ENCODE results near the gene KLF17. TPM values are rescaled to one million over a fixed set of nuclear protein-coding genes. Genes with fewer than 3 reads are reported as not detected.
A peak's percentile ranks its signal among the peaks of the same experiment; 100 is the strongest.

The KLF17 gene
- polyA plus RNA-seq, 2 of the 4 experiments (the other 2 are of a cell fraction): 0.16 to 0.40 TPM

GRCh38 chr1:44100183-44100868, 18.3 kb upstream of the KLF17 start (continued):
- TF ChIP-seq JUNB (IDR thresholded peaks at IDR 0.05) (no peak), FOSL2 (IDR thresholded peaks at IDR 0.05) (no peak), FOSL2 (CRISPR knock-in tag; IDR thresholded peaks at IDR 0.05) (no peak)

DNA sequence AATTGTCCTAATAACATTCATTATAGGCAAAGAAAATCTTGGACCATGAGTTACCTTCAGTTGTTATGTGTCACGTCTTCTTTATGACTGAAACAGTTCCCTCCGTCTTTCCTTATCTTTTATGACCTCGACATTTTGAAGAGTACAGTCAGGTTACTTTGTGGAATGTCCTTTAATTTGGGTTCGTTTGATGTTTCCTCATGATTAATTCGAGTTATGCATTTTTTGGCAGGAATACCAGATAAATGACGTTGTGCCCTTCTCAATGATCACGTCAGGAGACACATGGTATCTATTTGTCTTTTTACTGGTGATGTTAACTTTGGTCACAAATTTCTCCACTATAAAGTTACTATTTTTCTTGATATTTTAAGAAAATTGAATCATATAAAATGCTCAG, 17.3 kb upstream of the KLF17 start:
- TF ChIP-seq, protein P1, sequence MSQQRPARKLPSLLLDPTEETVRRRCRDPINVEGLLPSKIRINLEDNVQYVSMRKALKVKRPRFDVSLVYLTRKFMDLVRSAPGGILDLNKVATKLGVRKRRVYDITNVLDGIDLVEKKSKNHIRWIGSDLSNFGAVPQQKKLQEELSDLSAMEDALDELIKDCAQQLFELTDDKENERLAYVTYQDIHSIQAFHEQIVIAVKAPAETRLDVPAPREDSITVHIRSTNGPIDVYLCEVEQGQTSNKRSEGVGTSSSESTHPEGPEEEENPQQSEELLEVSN (IDR thresholded peaks at IDR 0.05; ENCODE audit: borderline replicate concordance, low read depth): no peak
- FAIRE-seq: no peak
- H3K9me3 ChIP-seq: peaks cover 5% of the 10 kb centered on the region; the same call in 1 of the 3 replicates
- WGBS (ENCODE audit: missing lambda C conversion rate): 46% methylated on average over 7 of the region's 7 CpGs
- no peaks in the 10 kb centered on the region for H3K4me1 ChIP-seq
- no peak for ATAC-seq
- DNase-seq (ENCODE audit: low read depth in 1 of 2, low spot score in 1 of 2): no peak
- H3K4me2 ChIP-seq: no peak overlapping the region
- CTCF ChIA-PET: interaction anchor here (0.6 kb wide), 1 partner anchor 334 kb away, joined by 3 read pairs; no protein-coding TSS in a partner anchor
- H3K4me3 ChIP-seq: no peak overlapping the region
- peak overlapping the region in 1 of 2 experiments; percentile 63; a peak in 2 of 6 replicates for H3K27ac ChIP-seq
- POLR2A ChIA-PET: no interaction called here

- ATAC-seq: peak in 1 of 2 experiments; percentile 36; a peak in 2 of 6 replicates
- WGBS (ENCODE audit: missing lambda C conversion rate): 74% methylated on average over 27 of the region's 46 CpGs
- Histone ChIP-seq H3K4me3 (no peak overlapping the region), H3K4me1 (no peaks in the 10 kb centered on the region), H3K9me3 (no peaks in the 10 kb centered on the region), H3K4me2 (peak overlapping the region; percentile 56), H3K27ac (peak overlapping the region in 1 of 2 experiments; percentile 60; a peak in 2 of 6 replicates)
- ChIA-PET CTCF (interaction anchor here (0.6 to 2.3 kb wide), 11 partner anchors 8 to 491 kb away, joined by 3 to 16 read pairs (median 3); partner anchors contain the start of gene DMAP1), POLR2A (interaction anchor here (0.9 kb wide), 1 partner anchor 109 kb away, joined by 5 read pairs; the partner anchor contains the start of gene DMAP1)
- no peak for FAIRE-seq
- TF ChIP-seq TFCP2L1 (CRISPR knock-in tag; IDR thresholded peaks at IDR 0.05) (no peak), FOSB (CRISPR knock-in tag; IDR thresholded peaks at IDR 0.05) (no peak), JUNB (IDR thresholded peaks at IDR 0.05) (no peak), POLR2AphosphoS2 (conservative IDR thresholded peaks at IDR 0.05; ENCODE audit: low read length) (no peak), EHMT2 (IDR thresholded peaks at IDR 0.05; ENCODE audit: low read depth) (no peak), KDM5A (IDR thresholded peaks at IDR 0.05) (no peak), RAD21 (conservative IDR thresholded peaks at IDR 0.05 in 1 of 2, IDR thresholded peaks at IDR 0.05 in 1 of 2) (peak in 1 of 2 experiments; percentile 46; a peak in 4 of 5 replicates), CBX8 (IDR thresholded peaks at IDR 0.05) (no peak)
- TF ChIP-seq, protein P2, sequence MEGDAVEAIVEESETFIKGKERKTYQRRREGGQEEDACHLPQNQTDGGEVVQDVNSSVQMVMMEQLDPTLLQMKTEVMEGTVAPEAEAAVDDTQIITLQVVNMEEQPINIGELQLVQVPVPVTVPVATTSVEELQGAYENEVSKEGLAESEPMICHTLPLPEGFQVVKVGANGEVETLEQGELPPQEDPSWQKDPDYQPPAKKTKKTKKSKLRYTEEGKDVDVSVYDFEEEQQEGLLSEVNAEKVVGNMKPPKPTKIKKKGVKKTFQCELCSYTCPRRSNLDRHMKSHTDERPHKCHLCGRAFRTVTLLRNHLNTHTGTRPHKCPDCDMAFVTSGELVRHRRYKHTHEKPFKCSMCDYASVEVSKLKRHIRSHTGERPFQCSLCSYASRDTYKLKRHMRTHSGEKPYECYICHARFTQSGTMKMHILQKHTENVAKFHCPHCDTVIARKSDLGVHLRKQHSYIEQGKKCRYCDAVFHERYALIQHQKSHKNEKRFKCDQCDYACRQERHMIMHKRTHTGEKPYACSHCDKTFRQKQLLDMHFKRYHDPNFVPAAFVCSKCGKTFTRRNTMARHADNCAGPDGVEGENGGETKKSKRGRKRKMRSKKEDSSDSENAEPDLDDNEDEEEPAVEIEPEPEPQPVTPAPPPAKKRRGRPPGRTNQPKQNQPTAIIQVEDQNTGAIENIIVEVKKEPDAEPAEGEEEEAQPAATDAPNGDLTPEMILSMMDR (IDR thresholded peaks at IDR 0.05): peak; percentile 20; the same call in 1 of the 3 replicates
- TF ChIP-seq, protein P3, sequence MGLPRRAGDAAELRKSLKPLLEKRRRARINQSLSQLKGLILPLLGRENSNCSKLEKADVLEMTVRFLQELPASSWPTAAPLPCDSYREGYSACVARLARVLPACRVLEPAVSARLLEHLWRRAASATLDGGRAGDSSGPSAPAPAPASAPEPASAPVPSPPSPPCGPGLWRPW (IDR thresholded peaks at IDR 0.05): no peak
- TF ChIP-seq, protein P1 (IDR thresholded peaks at IDR 0.05; ENCODE audit: borderline replicate concordance, low read depth): no peak
- peak in 1 of 2 experiments; percentile 59 for DNase-seq (ENCODE audit: low read depth in 1 of 2, low spot score in 1 of 2)
Measured at GRCh38 chr1:44103270-44104131, 15.1 kb upstream of the KLF17 start.

- 39% methylated on average over 2 of the region's 3 CpGs for WGBS (ENCODE audit: missing lambda C conversion rate)
- FAIRE-seq (no peak), DNase-seq (ENCODE audit: low read depth in 1 of 2, low spot score in 1 of 2) (no peak), ATAC-seq (no peak)
- no peaks in the 10 kb centered on the region for H3K4me1 ChIP-seq
- no peak overlapping the region for H3K4me2 ChIP-seq
- H3K27ac ChIP-seq: no peak overlapping the region
- H3K4me3 ChIP-seq: no peak overlapping the region
- TF ChIP-seq CBX8 (IDR thresholded peaks at IDR 0.05): no peak
- TF ChIP-seq, protein P4, sequence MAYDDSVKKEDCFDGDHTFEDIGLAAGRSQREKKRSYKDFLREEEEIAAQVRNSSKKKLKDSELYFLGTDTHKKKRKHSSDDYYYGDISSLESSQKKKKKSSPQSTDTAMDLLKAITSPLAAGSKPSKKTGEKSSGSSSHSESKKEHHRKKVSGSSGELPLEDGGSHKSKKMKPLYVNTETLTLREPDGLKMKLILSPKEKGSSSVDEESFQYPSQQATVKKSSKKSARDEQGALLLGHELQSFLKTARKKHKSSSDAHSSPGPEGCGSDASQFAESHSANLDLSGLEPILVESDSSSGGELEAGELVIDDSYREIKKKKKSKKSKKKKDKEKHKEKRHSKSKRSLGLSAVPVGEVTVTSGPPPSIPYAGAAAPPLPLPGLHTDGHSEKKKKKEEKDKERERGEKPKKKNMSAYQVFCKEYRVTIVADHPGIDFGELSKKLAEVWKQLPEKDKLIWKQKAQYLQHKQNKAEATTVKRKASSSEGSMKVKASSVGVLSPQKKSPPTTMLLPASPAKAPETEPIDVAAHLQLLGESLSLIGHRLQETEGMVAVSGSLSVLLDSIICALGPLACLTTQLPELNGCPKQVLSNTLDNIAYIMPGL (CRISPR knock-in tag; IDR thresholded peaks at IDR 0.05; ENCODE audit: borderline replicate concordance): no peak
- TF ChIP-seq, protein P5, sequence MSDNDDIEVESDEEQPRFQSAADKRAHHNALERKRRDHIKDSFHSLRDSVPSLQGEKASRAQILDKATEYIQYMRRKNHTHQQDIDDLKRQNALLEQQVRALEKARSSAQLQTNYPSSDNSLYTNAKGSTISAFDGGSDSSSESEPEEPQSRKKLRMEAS (IDR thresholded peaks at IDR 0.05): no peak
- no peak for TF ChIP-seq MYC (IDR thresholded peaks at IDR 0.05; ENCODE audit: borderline replicate concordance, low read length)
- no peak for TF ChIP-seq KDM5A (IDR thresholded peaks at IDR 0.05)
- POLR2A ChIA-PET: no interaction called here
- CTCF ChIA-PET: no interaction called here
- H3K9me3 ChIP-seq: no peaks in the 10 kb centered on the region
Measured at GRCh38 chr1:44105810-44106209, 12.8 kb upstream of the KLF17 start.

All from A549 (cell line).